ENCODE results near the gene COX20. TPM values are rescaled to one million over a fixed set of nuclear protein-coding genes. Genes with fewer than 3 reads are reported as not detected.

COX20 gene
- polyA plus RNA-seq, 2 of the 4 experiments (the other 2 are of a cell fraction) = 65.4 to 74.6 TPM

GRCh38 chr1:244796719-244797406 is 38.6 kb upstream of the COX20 start:
- ATAC-seq = peak; percentile 67 to 81; a peak in 3 of 6 replicates
- Histone ChIP-seq H3K9me3 (no peaks in the 10 kb centered on the region), H3K27ac (no peak overlapping the region), H3K4me1 (no peaks in the 10 kb centered on the region), H3K4me3 (no peak overlapping the region), H3K4me2 (no peak overlapping the region)
- 43% methylated on average over 10 of the region's 10 CpGs for WGBS (ENCODE audit: missing lambda C conversion rate)
- ChIA-PET CTCF (interaction anchor here (0.6 to 6.4 kb wide), 38 partner anchors 8 to 1153 kb away, joined by 3 to 107 read pairs (median 4); partner anchors contain the start of genes CATSPERE and COX20), POLR2A (interaction anchor here (1.4 kb wide), 1 partner anchor 143 kb away, joined by 4 read pairs; no protein-coding TSS in a partner anchor)
- FAIRE-seq = no peak
- TF ChIP-seq, protein P1, sequence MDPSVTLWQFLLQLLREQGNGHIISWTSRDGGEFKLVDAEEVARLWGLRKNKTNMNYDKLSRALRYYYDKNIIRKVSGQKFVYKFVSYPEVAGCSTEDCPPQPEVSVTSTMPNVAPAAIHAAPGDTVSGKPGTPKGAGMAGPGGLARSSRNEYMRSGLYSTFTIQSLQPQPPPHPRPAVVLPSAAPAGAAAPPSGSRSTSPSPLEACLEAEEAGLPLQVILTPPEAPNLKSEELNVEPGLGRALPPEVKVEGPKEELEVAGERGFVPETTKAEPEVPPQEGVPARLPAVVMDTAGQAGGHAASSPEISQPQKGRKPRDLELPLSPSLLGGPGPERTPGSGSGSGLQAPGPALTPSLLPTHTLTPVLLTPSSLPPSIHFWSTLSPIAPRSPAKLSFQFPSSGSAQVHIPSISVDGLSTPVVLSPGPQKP (IDR thresholded peaks at IDR 0.05; ENCODE audit: low read depth, low read length) = no peak
- TF ChIP-seq TP53 (CRISPR knock-in tag; IDR thresholded peaks at IDR 0.05) (no peak), CTCF (IDR thresholded peaks at IDR 0.05) (peak; percentile 89), MYC (IDR thresholded peaks at IDR 0.05; ENCODE audit: borderline replicate concordance, low read length) (no peak), SMC3 (IDR thresholded peaks at IDR 0.05) (peak; percentile 90), ATOH8 (CRISPR knock-in tag; IDR thresholded peaks at IDR 0.05; ENCODE audit: low read depth) (no peak), RARB (CRISPR knock-in tag; IDR thresholded peaks at IDR 0.05) (no peak), FOSL2 (IDR thresholded peaks at IDR 0.05) (no peak), FOSL2 (CRISPR knock-in tag; IDR thresholded peaks at IDR 0.05) (no peak), BCL3 (IDR thresholded peaks at IDR 0.05) (no peak), CEBPB (IDR thresholded peaks at IDR 0.05) (no peak), HES2 (IDR thresholded peaks at IDR 0.05) (no peak), RAD21 (conservative IDR thresholded peaks at IDR 0.05 in 1 of 2, IDR thresholded peaks at IDR 0.05 in 1 of 2) (peak; percentile 81 to 92), HOXA7 (CRISPR knock-in tag; IDR thresholded peaks at IDR 0.05) (no peak)
- TF ChIP-seq, protein P2, sequence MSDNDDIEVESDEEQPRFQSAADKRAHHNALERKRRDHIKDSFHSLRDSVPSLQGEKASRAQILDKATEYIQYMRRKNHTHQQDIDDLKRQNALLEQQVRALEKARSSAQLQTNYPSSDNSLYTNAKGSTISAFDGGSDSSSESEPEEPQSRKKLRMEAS (IDR thresholded peaks at IDR 0.05) = 0 out of 2 replicates have a peak, but pooled peaks have one; percentile 40
- DNase-seq (ENCODE audit: low read depth in 1 of 2, low spot score in 1 of 2) = peak; percentile 42 to 67

DNA sequence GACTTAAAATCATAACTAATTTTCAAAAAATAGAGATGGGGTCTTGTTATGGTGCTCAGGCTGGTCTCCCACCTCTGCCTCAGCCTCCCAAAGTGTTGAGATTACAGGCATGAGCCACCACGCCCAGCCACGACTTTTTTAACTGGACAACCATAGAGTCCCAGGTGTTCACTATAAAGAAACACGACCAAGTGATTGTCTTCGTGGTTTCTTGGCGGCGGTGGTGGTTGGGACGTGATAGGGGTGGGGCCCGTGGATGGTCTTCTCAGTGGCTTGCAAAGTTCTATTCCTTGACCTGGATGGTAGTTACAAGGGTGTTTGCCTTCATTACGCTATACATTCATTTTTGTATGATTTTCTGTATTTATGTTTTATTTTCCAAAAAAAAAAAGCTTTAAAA is 34.6 kb upstream of the COX20 start:
- POLR2A ChIA-PET = interaction anchor here (1.0 kb wide), 1 partner anchor 34 kb away, joined by 4 read pairs; no protein-coding TSS in a partner anchor
- Histone ChIP-seq H3K27ac (no peak overlapping the region), H3K9me3 (no peaks in the 10 kb centered on the region), H3K4me2 (peak overlapping the region; percentile 37), H3K4me3 (no peak overlapping the region), H3K4me1 (no peaks in the 10 kb centered on the region)
- WGBS (ENCODE audit: missing lambda C conversion rate) = 26% methylated on average over 9 of the region's 9 CpGs
- no peak for TF ChIP-seq KDM1A (IDR thresholded peaks at IDR 0.05; ENCODE audit: low read depth)
- no peak for TF ChIP-seq NFE2L2 (conservative IDR thresholded peaks at IDR 0.05; ENCODE audit: low read length)
- TF ChIP-seq, protein P3, sequence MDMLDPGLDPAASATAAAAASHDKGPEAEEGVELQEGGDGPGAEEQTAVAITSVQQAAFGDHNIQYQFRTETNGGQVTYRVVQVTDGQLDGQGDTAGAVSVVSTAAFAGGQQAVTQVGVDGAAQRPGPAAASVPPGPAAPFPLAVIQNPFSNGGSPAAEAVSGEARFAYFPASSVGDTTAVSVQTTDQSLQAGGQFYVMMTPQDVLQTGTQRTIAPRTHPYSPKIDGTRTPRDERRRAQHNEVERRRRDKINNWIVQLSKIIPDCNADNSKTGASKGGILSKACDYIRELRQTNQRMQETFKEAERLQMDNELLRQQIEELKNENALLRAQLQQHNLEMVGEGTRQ (IDR thresholded peaks at IDR 0.05) = no peak
- no peak for TF ChIP-seq MAFK (IDR thresholded peaks at IDR 0.05; ENCODE audit: partially characterized antibody)
- TF ChIP-seq JUN (IDR thresholded peaks at IDR 0.05) = no peak
- no peak for TF ChIP-seq PHF8 (IDR thresholded peaks at IDR 0.05; ENCODE audit: borderline replicate concordance, low read depth)
- no peak for TF ChIP-seq GATA3 (IDR thresholded peaks at IDR 0.05; ENCODE audit: borderline replicate concordance)
- TF ChIP-seq ZC3H11A (IDR thresholded peaks at IDR 0.05) = no peak
- DNase-seq (ENCODE audit: low read depth in 1 of 2, low spot score in 1 of 2) (no peak), FAIRE-seq (no peak), ATAC-seq (no peak; a peak in 1 of 6 replicates)
- CTCF ChIA-PET = interaction anchor here (0.6 to 3.7 kb wide), 23 partner anchors 8 to 352 kb away, joined by 3 to 24 read pairs (median 4); partner anchors contain the start of gene HNRNPU

All from A549 (cell line).